CD4-positive, alpha-beta T cell treated with Interleukin-15 for 4 hours (primary cell): ENCODE data around the gene LONP1.

Experiments
- DNase-seq: peaks from one replicate; pipeline ENCODE4 v3.0.0-alpha.2; 2020; ENCODE audit warnings: low spot score

Gene LONP1

GRCh38 chr19:5648464-5648863 is 71.5 kb downstream of the LONP1 start:
- no peak for DNase-seq

GRCh38 chr19:5646703-5647102 is 73.2 kb downstream of the LONP1 start:
- DNase-seq = no peak

DNA sequence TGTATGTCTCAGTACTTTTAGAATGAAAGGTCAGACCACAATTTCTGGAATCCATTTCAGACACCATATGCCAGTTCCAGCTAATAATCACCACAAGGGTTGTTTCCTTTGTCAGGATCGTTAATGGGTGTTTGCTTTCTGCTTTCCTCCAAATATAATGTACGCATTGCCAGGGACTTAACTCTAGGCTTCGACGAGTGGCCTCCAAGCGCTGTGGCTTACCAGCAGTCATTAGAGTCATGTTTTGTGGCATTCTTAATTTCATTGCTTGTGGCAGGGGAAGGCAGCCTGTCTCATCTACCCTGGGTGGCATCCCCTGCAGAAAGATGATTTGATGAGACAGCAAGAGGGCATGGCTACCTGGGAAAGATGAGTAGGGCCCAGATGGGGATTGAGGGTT is 74.5 kb downstream of the LONP1 start:
- DNase-seq = no peak

DNA sequence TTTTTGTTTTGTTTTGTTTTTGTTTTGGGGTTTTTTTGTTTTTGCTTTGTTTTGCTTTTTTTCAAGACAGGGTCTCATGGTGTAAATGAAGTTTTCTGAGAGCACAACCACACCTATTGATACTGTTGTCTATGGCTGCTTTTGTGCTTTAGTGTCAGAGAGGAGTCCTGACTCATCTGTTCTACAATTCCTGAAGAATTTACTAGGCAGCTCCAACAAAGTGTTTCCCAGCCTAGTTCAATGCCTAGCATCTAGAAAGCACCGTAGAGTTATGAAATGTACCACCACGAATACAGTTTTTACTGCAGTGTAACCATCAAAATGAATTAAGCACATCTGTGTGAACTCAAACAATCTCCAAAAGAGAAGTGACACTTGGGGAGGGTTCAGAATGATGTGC is 75.9 kb downstream of the LONP1 start:
- no peak for DNase-seq

DNA sequence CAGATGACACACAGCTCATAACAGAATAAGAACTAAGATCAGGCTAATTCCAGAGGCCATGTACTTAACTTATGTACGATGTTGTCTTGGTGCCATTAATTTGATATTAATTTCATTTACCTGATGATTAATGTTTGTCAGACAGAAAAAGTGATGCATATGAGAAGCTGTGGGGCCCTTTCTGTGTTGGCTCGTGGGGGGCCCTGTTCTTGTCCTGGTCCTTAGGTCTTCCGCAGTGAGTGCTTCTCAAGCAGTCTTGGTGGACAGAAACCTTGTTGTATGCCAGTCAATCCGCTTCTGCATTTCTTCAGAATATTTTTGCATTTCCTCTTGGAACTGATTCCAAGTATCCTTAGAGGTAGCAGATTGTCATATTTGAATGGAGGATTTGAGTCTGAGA is 76.9 kb downstream of the LONP1 start:
- no peak for DNase-seq

DNA sequence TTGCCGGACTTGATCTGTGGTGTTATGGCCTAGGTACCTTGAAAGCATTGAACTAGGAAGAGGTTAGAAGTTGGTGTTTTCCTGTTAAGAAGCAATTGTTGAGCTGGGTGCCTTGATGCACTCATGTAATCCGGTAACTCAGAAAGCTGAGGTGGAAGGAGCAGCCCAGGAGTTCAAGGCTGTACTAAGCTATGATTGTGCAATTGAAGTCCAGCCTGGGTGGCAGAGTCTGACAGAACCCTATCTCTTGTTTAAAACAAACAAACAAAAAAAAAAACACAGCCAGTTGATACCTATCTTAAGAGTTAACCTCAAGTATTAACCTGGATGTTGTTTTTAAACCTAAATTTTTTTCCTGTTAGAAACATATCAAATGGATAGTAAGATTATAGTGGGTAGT is 77.7 kb downstream of the LONP1 start:
- no peak for DNase-seq
